Posterior vena cava (tissue), 2 donors: ENCODE results near the gene PARP3. TPM values are rescaled to one million over a fixed set of nuclear protein-coding genes. Genes with fewer than 3 reads are reported as not detected.
A peak's percentile ranks its signal among the peaks of the same experiment; 100 is the strongest.

ENCODE experiments used
- DNase-seq: peaks from one replicate; pipeline ENCODE4 v3.0.0-alpha.2; 2020; ENCODE audit warnings: low spot score
- intact Hi-C, 2 donors: fragments of 100-400 bp; cut with DNase I; formaldehyde crosslinking; loops; one replicate each; pipeline versions ENCODE4 v1.14.1 to v1.14.2; 2022 to 2023
- total RNA-seq, 2 donors: library from RNA; stranded (reverse); fragmentation: NEBNext Ultra II Directional; extraction: Animal tissue kit (Norgen Biotek cat#: 25700); gene quantifications; one replicate each; pipeline ENCODE4 v1.2.1, GENCODE V29; 2021
- donor health status: DM: yes; HTN: yes; CAD: no.
- donor health status: DM: yes; HTN: yes; CAD: no.

Gene PARP3
- total RNA-seq, 2 donors from 2014 or later: 16.5 to 22.3 TPM

- intact Hi-C loops: no loop called here
- peak; percentile 76 for DNase-seq
Measured at GRCh38 chr3:51945031-51945840, 3.1 kb downstream of the PARP3 start.

GRCh38 chr3:51945926-51946705 is 4.0 kb downstream of the PARP3 start:
- intact Hi-C loops: no loop called here
- DNase-seq: peak; percentile 47

GRCh38 chr3:51946796-51947195 is 4.6 kb downstream of the PARP3 start:
- intact Hi-C loops: no loop called here
- peak; percentile 64 for DNase-seq

GRCh38 chr3:51947215-51947900 is 5.2 kb downstream of the PARP3 start:
- peak; percentile 69 for DNase-seq
- intact Hi-C loops: no loop called here

- DNase-seq: peak; percentile 53
- intact Hi-C loops: no loop called here
Measured at GRCh38 chr3:51948016-51948580, 5.9 kb downstream of the PARP3 start.

GRCh38 chr3:51949121-51949520 is 7.0 kb downstream of the PARP3 start:
- peak; percentile 42 for DNase-seq
- intact Hi-C loops: no loop called here

- intact Hi-C loops: no loop called here
- DNase-seq: no peak
Measured at GRCh38 chr3:51950899-51951298, 8.7 kb downstream of the PARP3 start.

GRCh38 chr3:51953445-51953844 is 11.3 kb downstream of the PARP3 start:
- no peak for DNase-seq

GRCh38 chr3:51954105-51954504 is 11.9 kb downstream of the PARP3 start:
- DNase-seq: no peak
- intact Hi-C loops: no loop called here

More at GRCh38 chr3:51953445-51953844, 11.3 kb downstream of the PARP3 start:
- intact Hi-C loops: no loop called here

- no peak for DNase-seq
- intact Hi-C loops: no loop called here
Measured at GRCh38 chr3:51954713-51955112, 12.6 kb downstream of the PARP3 start.

- intact Hi-C loops: no loop called here
- no peak for DNase-seq
Measured at GRCh38 chr3:51955175-51955892, 13.2 kb downstream of the PARP3 start, which contains the start of gene GPR62. Gene GPR62 (plus strand): TSS chr3:51955381. CDS start chr3:51955653, 272 bp downstream.

- DNase-seq: no peak
- intact Hi-C loops: no loop called here
Measured at GRCh38 chr3:51955893-51956770, 14.0 kb downstream of the PARP3 start.

- DNase-seq: no peak
- intact Hi-C loops: no loop called here
Measured at GRCh38 chr3:51957520-51958205, 15.5 kb downstream of the PARP3 start.

GRCh38 chr3:51958603-51959521 is 16.7 kb downstream of the PARP3 start:
- no peak for DNase-seq
- intact Hi-C loops: no loop called here

GRCh38 chr3:51959651-51960050 is 17.5 kb downstream of the PARP3 start:
- intact Hi-C loops: no loop called here
- DNase-seq: no peak

- intact Hi-C loops: no loop called here
- DNase-seq: no peak
Measured at GRCh38 chr3:51960386-51960785, 18.2 kb downstream of the PARP3 start.
